Activated T-helper 17 cell treated with anti-CD3 and anti-CD28 coated beads, Interleukin-2, amount 50 U/mL, for 72 hours (primary cell): ENCODE measurements around the gene TSHZ2. TPM values are rescaled to one million over a fixed set of nuclear protein-coding genes. Genes with fewer than 3 reads are reported as not detected.
A peak's percentile ranks its signal among the peaks of the same experiment; 100 is the strongest.
"Not testable (repeated sequence)": the region's sequence is repeated elsewhere in the genome, so short reads cannot be mapped to it uniquely, and the experiment has no call there.

Experiments used
- ATAC-seq: fragments of 150-1000 bp; cut with Tn5 transposase; replicated peaks from 2 replicates; pipeline ENCODE4 v1.10.0; 2021; ENCODE audit warnings: mild to moderate bottlenecking, moderate library complexity
- H3K27ac Mint-ChIP-seq: one replicate; pipeline ENCODE4 v1.8.0; 2022; ENCODE audit warnings: mixed read lengths
- H3K27me3 Mint-ChIP-seq: one replicate; pipeline ENCODE4 v1.8.0; 2022; ENCODE audit warnings: mixed read lengths
- H3K36me3 Mint-ChIP-seq: one replicate; pipeline ENCODE4 v1.8.0; 2022; ENCODE audit warnings: low read depth, mild to moderate bottlenecking, mixed read lengths
- H3K4me1 Mint-ChIP-seq: one replicate; pipeline ENCODE4 v1.8.0; 2022; ENCODE audit warnings: mixed read lengths
- H3K4me3 Mint-ChIP-seq: one replicate; pipeline ENCODE4 v1.8.0; 2022; ENCODE audit warnings: mild to moderate bottlenecking, mixed read lengths
- H3K9me3 Mint-ChIP-seq: one replicate; pipeline ENCODE4 v1.8.0; 2022; ENCODE audit warnings: mixed read lengths
- total RNA-seq, 2 donors: library from RNA; stranded (reverse); gene quantifications; one replicate each; pipeline ENCODE4 v1.2.3, GENCODE V29; 2022

Gene TSHZ2
- total RNA-seq, 2 donors from 2014 or later = 29.8 to 58.2 TPM

- H3K36me3 Mint-ChIP-seq = peaks cover 6% of the 10 kb centered on the region
- ATAC-seq = no peak
- H3K9me3 Mint-ChIP-seq = no peaks in the 10 kb centered on the region
- no peaks in the 10 kb centered on the region for H3K4me1 Mint-ChIP-seq
- no peak overlapping the region for H3K4me3 Mint-ChIP-seq
- H3K27ac Mint-ChIP-seq = no peak overlapping the region
- H3K27me3 Mint-ChIP-seq = no peaks in the 10 kb centered on the region
These were observed 372.7 kb downstream of the TSHZ2 start for GRCh38 chr20:53344891-53345290.

- H3K27me3 Mint-ChIP-seq = no peaks in the 10 kb centered on the region
- no peak overlapping the region for H3K4me3 Mint-ChIP-seq
- H3K36me3 Mint-ChIP-seq = peaks cover 6% of the 10 kb centered on the region
- no peaks in the 10 kb centered on the region for H3K4me1 Mint-ChIP-seq
- H3K27ac Mint-ChIP-seq = no peak overlapping the region
- H3K9me3 Mint-ChIP-seq = no peaks in the 10 kb centered on the region
- no peak for ATAC-seq
These were observed 373.6 kb downstream of the TSHZ2 start for GRCh38 chr20:53345536-53346334.

GRCh38 chr20:53346335-53346648 lies 374.1 kb downstream of the TSHZ2 start:
- Mint-ChIP-seq H3K4me3 (no peak overlapping the region), H3K27ac (no peak overlapping the region), H3K27me3 (no peaks in the 10 kb centered on the region), H3K4me1 (no peaks in the 10 kb centered on the region), H3K36me3 (peaks cover 6% of the 10 kb centered on the region), H3K9me3 (no peaks in the 10 kb centered on the region)
- no peak for ATAC-seq

- Mint-ChIP-seq H3K27ac (no peak overlapping the region), H3K4me3 (no peak overlapping the region), H3K36me3 (peaks cover 17% of the 10 kb centered on the region), H3K9me3 (no peaks in the 10 kb centered on the region), H3K27me3 (no peaks in the 10 kb centered on the region), H3K4me1 (peaks cover 5% of the 10 kb centered on the region)
- ATAC-seq = no peak
These were observed 377.6 kb downstream of the TSHZ2 start for GRCh38 chr20:53349730-53350129.

GRCh38 chr20:53352727-53353440 lies 380.7 kb downstream of the TSHZ2 start:
- H3K27me3 Mint-ChIP-seq = no peaks in the 10 kb centered on the region
- H3K4me3 Mint-ChIP-seq = no peak overlapping the region
- ATAC-seq = no peak
- H3K4me1 Mint-ChIP-seq = peaks cover 5% of the 10 kb centered on the region
- peaks cover 11% of the 10 kb centered on the region for H3K36me3 Mint-ChIP-seq
- H3K9me3 Mint-ChIP-seq = no peaks in the 10 kb centered on the region
- H3K27ac Mint-ChIP-seq = no peak overlapping the region

- Mint-ChIP-seq H3K9me3 (no peaks in the 10 kb centered on the region), H3K36me3 (peaks cover 11% of the 10 kb centered on the region), H3K4me1 (peaks cover 5% of the 10 kb centered on the region), H3K4me3 (no peak overlapping the region), H3K27me3 (no peaks in the 10 kb centered on the region), H3K27ac (no peak overlapping the region)
- peak; percentile 45 for ATAC-seq
These were observed 382.2 kb downstream of the TSHZ2 start for GRCh38 chr20:53354314-53354713.

GRCh38 chr20:53355790-53356189 lies 383.6 kb downstream of the TSHZ2 start:
- Mint-ChIP-seq H3K4me1 (peaks cover 5% of the 10 kb centered on the region), H3K27me3 (no peaks in the 10 kb centered on the region), H3K4me3 (no peak overlapping the region), H3K27ac (no peak overlapping the region), H3K9me3 (no peaks in the 10 kb centered on the region), H3K36me3 (peaks cover 11% of the 10 kb centered on the region)
- ATAC-seq = no peak

- Mint-ChIP-seq H3K4me1 (peaks cover under 1% of the 10 kb centered on the region), H3K9me3 (no peaks in the 10 kb centered on the region), H3K4me3 (no peak overlapping the region), H3K27ac (no peak overlapping the region), H3K27me3 (no peaks in the 10 kb centered on the region), H3K36me3 (peaks cover under 1% of the 10 kb centered on the region)
- no peak for ATAC-seq
These were observed 387.3 kb downstream of the TSHZ2 start for GRCh38 chr20:53359425-53359824.

- no peaks in the 10 kb centered on the region for H3K9me3 Mint-ChIP-seq
- H3K4me3 Mint-ChIP-seq = no peak overlapping the region
- H3K36me3 Mint-ChIP-seq = no peaks in the 10 kb centered on the region
- H3K27me3 Mint-ChIP-seq = no peaks in the 10 kb centered on the region
- ATAC-seq = no peak
- H3K27ac Mint-ChIP-seq = no peak overlapping the region
- H3K4me1 Mint-ChIP-seq = no peaks in the 10 kb centered on the region
These were observed 388.7 kb downstream of the TSHZ2 start for GRCh38 chr20:53360852-53361251.

GRCh38 chr20:53362736-53363135 lies 390.6 kb downstream of the TSHZ2 start:
- no peak for ATAC-seq
- H3K27me3 Mint-ChIP-seq = no peaks in the 10 kb centered on the region
- H3K4me1 Mint-ChIP-seq = no peaks in the 10 kb centered on the region
- H3K9me3 Mint-ChIP-seq = no peaks in the 10 kb centered on the region
- H3K27ac Mint-ChIP-seq = no peak overlapping the region
- H3K4me3 Mint-ChIP-seq = no peak overlapping the region
- no peaks in the 10 kb centered on the region for H3K36me3 Mint-ChIP-seq

GRCh38 chr20:53364646-53365045 lies 392.5 kb downstream of the TSHZ2 start:
- Mint-ChIP-seq H3K27me3 (no peaks in the 10 kb centered on the region), H3K4me3 (no peak overlapping the region), H3K9me3 (no peaks in the 10 kb centered on the region), H3K4me1 (no peaks in the 10 kb centered on the region), H3K27ac (no peak overlapping the region), H3K36me3 (no peaks in the 10 kb centered on the region)
- no peak for ATAC-seq

GRCh38 chr20:53365076-53365475 lies 392.9 kb downstream of the TSHZ2 start:
- H3K4me3 Mint-ChIP-seq = no peak overlapping the region
- H3K4me1 Mint-ChIP-seq = no peaks in the 10 kb centered on the region
- ATAC-seq = no peak
- H3K36me3 Mint-ChIP-seq = no peaks in the 10 kb centered on the region
- H3K27ac Mint-ChIP-seq = no peak overlapping the region
- H3K9me3 Mint-ChIP-seq = no peaks in the 10 kb centered on the region
- no peaks in the 10 kb centered on the region for H3K27me3 Mint-ChIP-seq

GRCh38 chr20:53365539-53366075 lies 393.4 kb downstream of the TSHZ2 start:
- Mint-ChIP-seq H3K4me1 (no peaks in the 10 kb centered on the region), H3K9me3 (no peaks in the 10 kb centered on the region), H3K36me3 (no peaks in the 10 kb centered on the region), H3K4me3 (no peak overlapping the region), H3K27ac (no peak overlapping the region), H3K27me3 (no peaks in the 10 kb centered on the region)
- ATAC-seq = no peak

- H3K36me3 Mint-ChIP-seq, H3K27ac Mint-ChIP-seq, H3K9me3 Mint-ChIP-seq, H3K4me3 Mint-ChIP-seq, ATAC-seq, H3K27me3 Mint-ChIP-seq, H3K4me1 Mint-ChIP-seq: not testable (repeated sequence)
These were observed 394.8 kb downstream of the TSHZ2 start for GRCh38 chr20:53366928-53367327.

GRCh38 chr20:53369871-53370270 lies 397.7 kb downstream of the TSHZ2 start:
- Mint-ChIP-seq H3K27ac (no peak overlapping the region), H3K4me1 (no peaks in the 10 kb centered on the region), H3K4me3 (no peak overlapping the region), H3K36me3 (no peaks in the 10 kb centered on the region), H3K27me3 (no peaks in the 10 kb centered on the region), H3K9me3 (no peaks in the 10 kb centered on the region)
- no peak for ATAC-seq
